Measurements from ENCODE around the gene PNPLA8. TPM values are rescaled to one million over a fixed set of nuclear protein-coding genes. Genes with fewer than 3 reads are reported as not detected.

The PNPLA8 gene
- total RNA-seq, 1 donor from 2014 or later = 25.5 TPM

- DNase-seq (peak; percentile 38), ATAC-seq (ENCODE audit: low read depth) (peak; percentile 10)
- TF ChIP-seq CTCF (IDR thresholded peaks at IDR 0.05) = no peak
- Mint-ChIP-seq H3K4me1 (peaks cover 19% of the 10 kb centered on the region), H3K27ac (peak overlapping the region; percentile 72), H3K9me3 (no peaks in the 10 kb centered on the region), H3K4me3 (peak overlapping the region; percentile 85), H3K27me3 (peaks cover 40% of the 10 kb centered on the region), H3K36me3 (ENCODE audit: low read depth) (no peaks in the 10 kb centered on the region)
- ChIA-PET CTCF (interaction anchor here (1.0 to 5.1 kb wide), 3 partner anchors 40 to 127 kb away, joined by 3 to 64 read pairs (median 3); no protein-coding TSS in a partner anchor), POLR2A (interaction anchor here (1.6 to 2.5 kb wide), 2 partner anchors 14 to 115 kb away, joined by 7 to 14 read pairs; partner anchors contain the start of genes DNAJB9 and THAP5)
- intact Hi-C loops (cut with micrococcal nuclease) = loop anchor here (2.0 kb wide), 1 partner anchor 14 kb away; no protein-coding TSS in a partner anchor
These were observed 71.0 kb downstream of the PNPLA8 start for GRCh38 chr7:108454674-108455550.

GRCh38 chr7:108454317-108454673 lies 71.6 kb downstream of the PNPLA8 start:
- no peak for ATAC-seq (ENCODE audit: low read depth)
- POLR2A ChIA-PET = interaction anchor here (0.7 kb wide), 1 partner anchor 49 kb away, joined by 3 read pairs; no protein-coding TSS in a partner anchor

DNA sequence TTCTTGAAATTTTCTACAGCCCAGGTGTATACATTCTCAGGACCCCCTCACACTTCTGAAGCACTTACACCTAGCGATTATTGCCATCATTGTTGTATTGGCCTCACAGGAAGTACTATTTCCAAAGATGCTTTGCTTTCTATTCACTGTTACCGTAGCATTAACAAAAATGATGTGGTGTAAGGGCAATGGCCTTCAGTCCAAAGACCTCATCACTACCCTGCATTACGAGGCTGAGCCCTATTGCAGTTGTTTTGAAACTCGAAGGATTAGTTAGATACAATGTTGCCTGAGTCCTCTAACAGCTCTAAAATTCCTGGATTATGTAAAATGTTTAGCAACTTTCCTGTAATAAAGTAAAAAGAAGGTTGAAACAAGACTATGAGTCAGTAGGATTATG lies 72.6 kb downstream of the PNPLA8 start:
- H3K4me3 Mint-ChIP-seq = no peak overlapping the region
- ATAC-seq (ENCODE audit: low read depth) (no peak), DNase-seq (no peak)
- peaks cover 46% of the 10 kb centered on the region for H3K27me3 Mint-ChIP-seq
- CTCF ChIA-PET = interaction anchor here (1.5 to 5.1 kb wide), 9 partner anchors 13 to 226 kb away, joined by 3 to 64 read pairs (median 6); no protein-coding TSS in a partner anchor
- POLR2A ChIA-PET = no interaction called here
- intact Hi-C loops (cut with micrococcal nuclease) = loop anchor here (2.0 kb wide), 1 partner anchor 37 kb away; no protein-coding TSS in a partner anchor
- H3K27ac Mint-ChIP-seq = no peak overlapping the region
- no peaks in the 10 kb centered on the region for H3K36me3 Mint-ChIP-seq (ENCODE audit: low read depth)
- peaks cover 26% of the 10 kb centered on the region for H3K4me1 Mint-ChIP-seq
- no peaks in the 10 kb centered on the region for H3K9me3 Mint-ChIP-seq
- no peak for TF ChIP-seq CTCF (IDR thresholded peaks at IDR 0.05)

More at GRCh38 chr7:108454317-108454673, 71.6 kb downstream of the PNPLA8 start:
- CTCF ChIA-PET = interaction anchor here (1.0 to 5.1 kb wide), 5 partner anchors 13 to 227 kb away, joined by 3 to 64 read pairs (median 3); no protein-coding TSS in a partner anchor
- no peaks in the 10 kb centered on the region for H3K9me3 Mint-ChIP-seq
- intact Hi-C loops (cut with micrococcal nuclease) = loop anchor here (2.0 kb wide), 1 partner anchor 15 kb away; no protein-coding TSS in a partner anchor
- H3K4me3 Mint-ChIP-seq = peak overlapping the region; percentile 85
- DNase-seq = no peak
- H3K27me3 Mint-ChIP-seq = peaks cover 43% of the 10 kb centered on the region
- peaks cover 19% of the 10 kb centered on the region for H3K4me1 Mint-ChIP-seq
- no peaks in the 10 kb centered on the region for H3K36me3 Mint-ChIP-seq (ENCODE audit: low read depth)
- TF ChIP-seq CTCF (IDR thresholded peaks at IDR 0.05) = no peak
- H3K27ac Mint-ChIP-seq = peak overlapping the region; percentile 72

DNA sequence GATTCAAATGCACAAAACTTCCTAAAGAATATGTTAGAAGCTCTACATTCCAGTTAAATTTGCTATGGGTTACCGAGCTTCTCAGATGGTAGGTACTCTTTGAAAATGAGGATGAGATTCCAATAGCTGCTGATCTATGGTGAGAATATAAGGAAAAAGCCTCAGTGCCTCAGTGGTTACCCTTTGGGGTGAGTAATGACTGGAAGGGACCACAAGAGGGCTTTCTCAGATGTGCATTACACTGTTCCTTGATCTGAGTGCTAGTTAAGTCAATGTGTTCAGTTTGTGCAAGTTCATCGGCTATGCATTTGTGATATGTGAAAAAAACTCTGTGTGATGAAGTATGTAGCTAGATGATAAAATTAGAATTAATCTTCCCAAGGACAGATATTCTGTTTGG lies 73.2 kb downstream of the PNPLA8 start:
- ChIA-PET CTCF (interaction anchor here (0.7 to 5.1 kb wide), 11 partner anchors 14 to 226 kb away, joined by 3 to 64 read pairs (median 5); no protein-coding TSS in a partner anchor), POLR2A (no interaction called here)
- Mint-ChIP-seq H3K27me3 (peaks cover 40% of the 10 kb centered on the region), H3K9me3 (no peaks in the 10 kb centered on the region), H3K27ac (no peak overlapping the region), H3K36me3 (ENCODE audit: low read depth) (no peaks in the 10 kb centered on the region), H3K4me3 (no peak overlapping the region), H3K4me1 (peaks cover 26% of the 10 kb centered on the region)
- no peak for TF ChIP-seq CTCF (IDR thresholded peaks at IDR 0.05)
- intact Hi-C loops (cut with micrococcal nuclease) = loop anchor here (1.0 to 2.0 kb wide), 2 partner anchors 36 to 45 kb away; no protein-coding TSS in a partner anchor
- DNase-seq (no peak), ATAC-seq (ENCODE audit: low read depth) (peak; percentile 56)

All from activated B cell treated with CpG ODN at 0.5 μM for 24 hours (primary cell).